Measurements from ENCODE around the gene PKN3.

GRCh38 chr9:128768606-128769005 is 66.3 kb downstream of the PKN3 start:
- TF ChIP-seq CTCF (conservative IDR thresholded peaks at IDR 0.05; ENCODE audit: low read depth, low read length) (no peak), EZH2 (IDR thresholded peaks at IDR 0.05; ENCODE audit: low read length, unreplicated experiment) (no peak)
